DND-41 (cell line): Measurements from ENCODE around the gene PCK2.

ENCODE experiments used
- CTCF ChIP-seq: IDR thresholded peaks from 2 replicates; pipeline ENCODE4 v1.5.1; 2012; ENCODE audit warnings: borderline replicate concordance, low read length, moderate library complexity, mild to moderate bottlenecking; ENCODE audit not compliant: poor library complexity, severe bottlenecking; ENCODE audit errors: extremely low read depth
- EZH2 ChIP-seq: IDR thresholded peaks from 3 replicates; pipeline ENCODE4 v1.6.1; 2012; ENCODE audit warnings: borderline replicate concordance, low read depth, mild to moderate bottlenecking, moderate library complexity, low read length, inconsistent platforms; ENCODE audit not compliant: severe bottlenecking

DNA sequence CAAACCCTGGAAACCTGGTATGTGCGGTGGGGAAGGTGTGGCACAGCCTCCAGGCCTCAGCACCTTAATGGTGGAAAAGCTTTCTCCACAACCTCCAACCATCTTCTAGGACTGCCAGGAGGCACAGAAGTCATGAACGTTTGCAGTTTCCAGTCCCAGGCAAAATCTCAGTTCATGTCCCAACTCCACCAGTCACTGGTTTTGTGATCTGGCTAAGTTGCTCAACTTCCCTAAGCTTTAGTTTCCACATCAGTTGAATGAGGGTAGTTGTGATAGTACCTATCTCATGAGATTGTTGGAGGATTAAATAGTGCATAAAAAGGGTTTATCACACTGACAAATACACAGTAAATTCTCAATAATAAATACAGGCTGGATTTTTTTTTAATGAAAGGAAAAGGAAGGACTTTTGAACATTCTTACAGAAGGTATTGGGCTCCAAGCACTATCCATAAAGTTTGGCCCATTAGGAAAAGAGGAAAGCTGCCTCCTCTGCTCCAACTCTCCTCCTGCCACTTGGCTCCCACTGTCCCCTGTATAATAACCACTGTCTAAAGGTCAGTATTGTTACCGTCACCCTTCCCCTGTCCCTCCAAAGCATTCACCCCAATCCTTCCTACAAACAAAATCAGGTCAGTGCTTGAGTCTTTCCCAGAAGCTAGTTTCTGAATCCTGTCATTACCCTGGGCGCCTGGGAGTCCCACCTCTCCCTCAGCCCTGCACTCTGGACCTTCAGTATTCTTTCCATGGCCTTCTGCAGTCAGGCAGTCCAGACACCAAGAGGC, 6.3 kb downstream of the PCK2 start:
- no peak for TF ChIP-seq CTCF
- no peak for TF ChIP-seq EZH2
